ENCODE measurements around the gene RBM33.
A peak's percentile ranks its signal among the peaks of the same experiment; 100 is the strongest.

The RBM33 gene

GRCh38 chr7:155741082-155741481 lies 96.6 kb downstream of the RBM33 start:
- H3K9ac ChIP-seq (ENCODE audit: low read length), result peak overlapping the region; percentile 51
- H3K36me3 ChIP-seq (ENCODE audit: insufficient read depth, low read length), result peaks cover 76% of the 10 kb centered on the region
- no peak for TF ChIP-seq CTCF (IDR thresholded peaks at IDR 0.05; ENCODE audit: low read length)
- no peak for TF ChIP-seq EZH2 (IDR thresholded peaks at IDR 0.05; ENCODE audit: borderline replicate concordance, low read length)
- H3K27me3 ChIP-seq (ENCODE audit: insufficient read depth, low read length), result no peaks in the 10 kb centered on the region
- H3F3A ChIP-seq (ENCODE audit: insufficient read depth, low read length), result 0 out of 2 replicates have a peak, but pooled peaks cover 16% of the 10 kb centered on the region
- H3K27ac ChIP-seq (ENCODE audit: low read depth, low read length, poor library complexity, severe bottlenecking), result peak overlapping the region; percentile 96
- peak overlapping the region; percentile 57 for H3K4me2 ChIP-seq (ENCODE audit: low read length)
- peaks cover 13% of the 10 kb centered on the region; the same call in 1 of the 2 replicates for H3K79me2 ChIP-seq (ENCODE audit: insufficient read depth, low read length)
- no peaks in the 10 kb centered on the region for H4K20me1 ChIP-seq (ENCODE audit: insufficient read depth, low read length)
- peaks cover 74% of the 10 kb centered on the region for H3K4me1 ChIP-seq (ENCODE audit: insufficient read depth, low read length, severe bottlenecking)
- H3K9me3 ChIP-seq (ENCODE audit: low read length), result no peaks in the 10 kb centered on the region
- H3K4me3 ChIP-seq (ENCODE audit: low read depth, low read length, poor library complexity, severe bottlenecking), result peak overlapping the region; percentile 49
- no peak overlapping the region for H2AFZ ChIP-seq (ENCODE audit: low read length)
- H3K9me2 ChIP-seq (ENCODE audit: low read depth, low read length), result no peaks in the 10 kb centered on the region

GRCh38 chr7:155741805-155742204 lies 97.3 kb downstream of the RBM33 start:
- no peaks in the 10 kb centered on the region for H3K9me2 ChIP-seq (ENCODE audit: low read depth, low read length)
- H3K9ac ChIP-seq (ENCODE audit: low read length), result peak overlapping the region; percentile 51
- 0 out of 2 replicates have a peak, but pooled peaks cover 16% of the 10 kb centered on the region for H3F3A ChIP-seq (ENCODE audit: insufficient read depth, low read length)
- peaks cover 78% of the 10 kb centered on the region for H3K4me1 ChIP-seq (ENCODE audit: insufficient read depth, low read length, severe bottlenecking)
- H2AFZ ChIP-seq (ENCODE audit: low read length), result no peak overlapping the region
- peaks cover 13% of the 10 kb centered on the region for H3K79me2 ChIP-seq (ENCODE audit: insufficient read depth, low read length)
- H3K27ac ChIP-seq (ENCODE audit: low read depth, low read length, poor library complexity, severe bottlenecking), result peak overlapping the region; percentile 96
- no peaks in the 10 kb centered on the region for H3K9me3 ChIP-seq (ENCODE audit: low read length)
- H3K36me3 ChIP-seq (ENCODE audit: insufficient read depth, low read length), result peaks cover 83% of the 10 kb centered on the region
- H4K20me1 ChIP-seq (ENCODE audit: insufficient read depth, low read length), result no peaks in the 10 kb centered on the region
- peak overlapping the region; percentile 57 for H3K4me2 ChIP-seq (ENCODE audit: low read length)
- H3K4me3 ChIP-seq (ENCODE audit: low read depth, low read length, poor library complexity, severe bottlenecking), result peak overlapping the region; percentile 49
- H3K27me3 ChIP-seq (ENCODE audit: insufficient read depth, low read length), result no peaks in the 10 kb centered on the region
- TF ChIP-seq EZH2 (IDR thresholded peaks at IDR 0.05; ENCODE audit: borderline replicate concordance, low read length) (no peak), CTCF (IDR thresholded peaks at IDR 0.05; ENCODE audit: low read length) (no peak)

- no peak overlapping the region for H2AFZ ChIP-seq (ENCODE audit: low read length)
- peaks cover 92% of the 10 kb centered on the region for H3K4me1 ChIP-seq (ENCODE audit: insufficient read depth, low read length, severe bottlenecking)
- H3K9me2 ChIP-seq (ENCODE audit: low read depth, low read length), result no peaks in the 10 kb centered on the region
- H3K9ac ChIP-seq (ENCODE audit: low read length), result peak overlapping the region; percentile 43; the same call in 1 of the 2 replicates
- peak overlapping the region; percentile 49 for H3K4me3 ChIP-seq (ENCODE audit: low read depth, low read length, poor library complexity, severe bottlenecking)
- peaks cover 27% of the 10 kb centered on the region for H3K79me2 ChIP-seq (ENCODE audit: insufficient read depth, low read length)
- no peaks in the 10 kb centered on the region for H3K27me3 ChIP-seq (ENCODE audit: insufficient read depth, low read length)
- H3K36me3 ChIP-seq (ENCODE audit: insufficient read depth, low read length), result peaks cover 87% of the 10 kb centered on the region
- peak overlapping the region; percentile 57 for H3K4me2 ChIP-seq (ENCODE audit: low read length)
- H3F3A ChIP-seq (ENCODE audit: insufficient read depth, low read length), result 0 out of 2 replicates have a peak, but pooled peaks cover 16% of the 10 kb centered on the region
- H4K20me1 ChIP-seq (ENCODE audit: insufficient read depth, low read length), result no peaks in the 10 kb centered on the region
- TF ChIP-seq CTCF (IDR thresholded peaks at IDR 0.05; ENCODE audit: low read length), result no peak
- no peak for TF ChIP-seq EZH2 (IDR thresholded peaks at IDR 0.05; ENCODE audit: borderline replicate concordance, low read length)
- H3K27ac ChIP-seq (ENCODE audit: low read depth, low read length, poor library complexity, severe bottlenecking), result peak overlapping the region; percentile 96
- no peaks in the 10 kb centered on the region for H3K9me3 ChIP-seq (ENCODE audit: low read length)
These were observed 98.7 kb downstream of the RBM33 start for GRCh38 chr7:155743177-155743576.
